Measurements from ENCODE around the gene PLXND1. TPM values are rescaled to one million over a fixed set of nuclear protein-coding genes. Genes with fewer than 3 reads are reported as not detected.

The PLXND1 gene
- total RNA-seq, 2 experiments from 2014 or later: 4.7 to 6.0 TPM

DNA sequence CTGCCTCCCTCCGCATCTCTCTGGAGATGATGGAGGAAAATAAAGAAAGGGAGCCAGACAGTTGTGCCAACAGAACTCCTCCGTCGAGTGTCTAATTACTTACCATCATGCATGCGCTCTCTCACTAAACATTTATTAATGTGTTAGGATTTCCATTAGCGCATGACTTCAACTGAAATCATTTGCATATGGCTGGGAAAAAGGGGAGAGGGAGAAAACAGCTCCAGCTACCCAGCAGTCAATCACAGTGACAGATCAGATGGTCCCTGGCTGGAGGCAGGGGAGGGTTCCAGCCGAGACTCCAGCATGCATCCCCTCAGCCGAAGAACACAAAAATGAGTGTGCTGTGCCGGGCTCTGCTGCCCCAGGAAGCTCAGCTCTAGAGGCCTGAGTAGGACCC lies 84.9 kb downstream of the PLXND1 start:
- Histone ChIP-seq H3K9me2 (ENCODE audit: insufficient read depth, low read length) (no peaks in the 10 kb centered on the region), H3K27ac (ENCODE audit: low read depth, low read length, poor library complexity, severe bottlenecking) (no peak overlapping the region), H4K20me1 (ENCODE audit: insufficient read depth, low read length) (no peaks in the 10 kb centered on the region), H3K4me1 (ENCODE audit: insufficient read depth, low read length, poor library complexity, severe bottlenecking) (peaks cover 12% of the 10 kb centered on the region), H3K36me3 (ENCODE audit: insufficient read depth, low read length) (no peaks in the 10 kb centered on the region), H2AFZ (ENCODE audit: low read length) (no peak overlapping the region), H3K9me3 (ENCODE audit: low read length) (no peaks in the 10 kb centered on the region), H3K79me2 (ENCODE audit: insufficient read depth, low read depth, low read length) (no peaks in the 10 kb centered on the region), H3K4me3 (ENCODE audit: low read depth, low read length, poor library complexity, severe bottlenecking) (no peak overlapping the region), H3K4me2 (ENCODE audit: low read length) (no peak overlapping the region)
- intact Hi-C loops (cut with micrococcal nuclease; ENCODE audit: unreplicated experiment): no loop called here
- no peak for DNase-seq (ENCODE audit: low spot score)
- CTCF ChIA-PET (ENCODE audit: unreplicated experiment): no interaction called here
- POLR2A ChIA-PET: no interaction called here
- TF ChIP-seq, protein P1, sequence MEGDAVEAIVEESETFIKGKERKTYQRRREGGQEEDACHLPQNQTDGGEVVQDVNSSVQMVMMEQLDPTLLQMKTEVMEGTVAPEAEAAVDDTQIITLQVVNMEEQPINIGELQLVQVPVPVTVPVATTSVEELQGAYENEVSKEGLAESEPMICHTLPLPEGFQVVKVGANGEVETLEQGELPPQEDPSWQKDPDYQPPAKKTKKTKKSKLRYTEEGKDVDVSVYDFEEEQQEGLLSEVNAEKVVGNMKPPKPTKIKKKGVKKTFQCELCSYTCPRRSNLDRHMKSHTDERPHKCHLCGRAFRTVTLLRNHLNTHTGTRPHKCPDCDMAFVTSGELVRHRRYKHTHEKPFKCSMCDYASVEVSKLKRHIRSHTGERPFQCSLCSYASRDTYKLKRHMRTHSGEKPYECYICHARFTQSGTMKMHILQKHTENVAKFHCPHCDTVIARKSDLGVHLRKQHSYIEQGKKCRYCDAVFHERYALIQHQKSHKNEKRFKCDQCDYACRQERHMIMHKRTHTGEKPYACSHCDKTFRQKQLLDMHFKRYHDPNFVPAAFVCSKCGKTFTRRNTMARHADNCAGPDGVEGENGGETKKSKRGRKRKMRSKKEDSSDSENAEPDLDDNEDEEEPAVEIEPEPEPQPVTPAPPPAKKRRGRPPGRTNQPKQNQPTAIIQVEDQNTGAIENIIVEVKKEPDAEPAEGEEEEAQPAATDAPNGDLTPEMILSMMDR (conservative IDR thresholded peaks at IDR 0.05; ENCODE audit: low read length): no peak
- TF ChIP-seq EZH2phosphoT487 (IDR thresholded peaks at IDR 0.05; ENCODE audit: borderline replicate concordance, low read depth, low read length): no peak
- no TSS peak for BruUV-seq (replicated peaks)

DNA sequence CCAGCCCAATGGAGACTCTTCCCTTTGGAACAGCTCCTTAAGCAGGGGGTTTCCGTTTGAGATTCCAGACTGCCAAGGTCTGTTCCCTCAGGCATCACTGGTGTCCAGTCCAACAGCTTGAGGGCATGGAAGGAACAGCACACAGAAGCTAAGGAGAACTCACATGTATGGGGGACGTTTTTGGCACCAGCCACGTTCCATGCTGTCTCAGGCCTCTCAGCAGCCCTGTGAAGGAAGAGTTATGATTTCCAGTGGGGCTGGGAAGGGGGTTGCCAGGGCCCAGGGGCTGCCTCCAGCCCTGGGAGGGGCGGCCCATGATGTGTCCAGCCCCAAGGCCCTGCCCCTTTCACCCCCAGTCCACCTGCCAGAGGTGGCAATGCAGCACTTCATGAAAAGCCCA lies 85.5 kb downstream of the PLXND1 start:
- intact Hi-C loops (cut with micrococcal nuclease; ENCODE audit: unreplicated experiment): no loop called here
- no peaks in the 10 kb centered on the region for H3K79me2 ChIP-seq (ENCODE audit: insufficient read depth, low read depth, low read length)
- H3K4me1 ChIP-seq (ENCODE audit: insufficient read depth, low read length, poor library complexity, severe bottlenecking): peaks cover 6% of the 10 kb centered on the region
- no TSS peak for BruUV-seq (replicated peaks)
- H3K27ac ChIP-seq (ENCODE audit: low read depth, low read length, poor library complexity, severe bottlenecking): no peak overlapping the region
- H3K9me2 ChIP-seq (ENCODE audit: insufficient read depth, low read length): no peaks in the 10 kb centered on the region
- no peaks in the 10 kb centered on the region for H3K9me3 ChIP-seq (ENCODE audit: low read length)
- ChIA-PET CTCF (ENCODE audit: unreplicated experiment) (no interaction called here), POLR2A (no interaction called here)
- H3K4me2 ChIP-seq (ENCODE audit: low read length): no peak overlapping the region
- no peak overlapping the region for H3K4me3 ChIP-seq (ENCODE audit: low read depth, low read length, poor library complexity, severe bottlenecking)
- TF ChIP-seq, protein P1 (conservative IDR thresholded peaks at IDR 0.05; ENCODE audit: low read length): no peak
- no peak for TF ChIP-seq EZH2phosphoT487 (IDR thresholded peaks at IDR 0.05; ENCODE audit: borderline replicate concordance, low read depth, low read length)
- H4K20me1 ChIP-seq (ENCODE audit: insufficient read depth, low read length): no peaks in the 10 kb centered on the region
- no peaks in the 10 kb centered on the region for H3K36me3 ChIP-seq (ENCODE audit: insufficient read depth, low read length)
- DNase-seq (ENCODE audit: low spot score): no peak
- no peak overlapping the region for H2AFZ ChIP-seq (ENCODE audit: low read length)

DNA sequence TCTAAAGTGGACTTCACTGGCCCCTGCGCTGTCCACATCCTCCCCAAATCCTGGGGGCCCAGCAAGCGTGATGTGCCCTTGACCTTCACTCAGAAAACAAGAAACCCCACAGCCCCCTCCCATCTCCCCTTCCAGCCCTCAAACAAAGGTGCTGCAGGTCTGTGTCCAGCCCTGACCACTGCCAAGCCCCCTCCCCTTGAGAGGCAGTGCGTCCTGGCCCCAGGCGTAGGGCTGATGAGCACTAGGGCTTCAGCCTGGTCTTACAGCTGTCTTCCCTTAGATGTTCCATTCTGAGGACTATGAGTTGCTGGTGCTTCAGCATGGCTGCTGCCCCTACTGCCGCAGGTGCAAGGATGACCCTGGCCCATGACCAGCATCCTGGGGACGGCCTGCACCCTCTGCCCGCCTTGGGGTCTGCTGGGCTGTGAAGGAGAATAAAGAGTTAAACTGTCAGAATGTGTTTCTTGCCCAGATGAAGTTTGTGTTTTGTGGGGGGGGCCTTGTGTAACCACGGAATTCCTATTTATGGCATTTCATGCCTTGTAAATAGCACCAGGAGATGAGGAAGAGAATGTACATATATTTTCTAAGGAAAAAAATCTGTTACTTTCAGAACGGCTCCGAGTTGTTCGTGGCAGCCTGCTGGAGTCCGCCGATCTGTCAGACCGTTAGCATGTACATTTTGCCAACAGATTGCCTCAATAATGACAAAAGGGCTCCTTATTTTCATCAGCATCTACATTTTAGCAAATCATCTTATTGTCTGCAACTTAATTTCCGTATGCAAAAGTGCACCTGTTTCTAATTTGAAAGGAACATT lies 86.4 kb downstream of the PLXND1 start:
- no peaks in the 10 kb centered on the region for H3K9me2 ChIP-seq (ENCODE audit: insufficient read depth, low read length)
- no peaks in the 10 kb centered on the region for H3K79me2 ChIP-seq (ENCODE audit: insufficient read depth, low read depth, low read length)
- H4K20me1 ChIP-seq (ENCODE audit: insufficient read depth, low read length): no peaks in the 10 kb centered on the region
- H3K36me3 ChIP-seq (ENCODE audit: insufficient read depth, low read length): no peaks in the 10 kb centered on the region
- BruUV-seq (replicated peaks): no TSS peak
- H3K27ac ChIP-seq (ENCODE audit: low read depth, low read length, poor library complexity, severe bottlenecking): no peak overlapping the region
- DNase-seq (ENCODE audit: low spot score): no peak
- ChIA-PET POLR2A (no interaction called here), CTCF (ENCODE audit: unreplicated experiment) (no interaction called here)
- H3K4me2 ChIP-seq (ENCODE audit: low read length): no peak overlapping the region
- TF ChIP-seq, protein P1 (conservative IDR thresholded peaks at IDR 0.05; ENCODE audit: low read length): no peak
- TF ChIP-seq EZH2phosphoT487 (IDR thresholded peaks at IDR 0.05; ENCODE audit: borderline replicate concordance, low read depth, low read length): no peak
- no peaks in the 10 kb centered on the region for H3K4me1 ChIP-seq (ENCODE audit: insufficient read depth, low read length, poor library complexity, severe bottlenecking)
- no peak overlapping the region for H3K4me3 ChIP-seq (ENCODE audit: low read depth, low read length, poor library complexity, severe bottlenecking)
- intact Hi-C loops (cut with micrococcal nuclease; ENCODE audit: unreplicated experiment): no loop called here
- H2AFZ ChIP-seq (ENCODE audit: low read length): no peak overlapping the region
- no peaks in the 10 kb centered on the region for H3K9me3 ChIP-seq (ENCODE audit: low read length)
